RWPE2 (cell line): ENCODE measurements around the gene TIMM44.
A peak's percentile ranks its signal among the peaks of the same experiment; 100 is the strongest.

ENCODE experiments used
- ATAC-seq: fragments of 200-7000 bp; cut with Tn5 transposase; 3 replicates; pipeline ENCODE4 v1.9.1; 2021; ENCODE audit warnings: low read depth
- DNase-seq: peaks from one replicate; pipeline ENCODE4 v3.0.0-alpha.2; 2020; ENCODE audit warnings: low spot score
- H3K27ac ChIP-seq: fragments of 450-650 bp; 2 replicates; pipeline ENCODE4 v1.5.1; 2017; ENCODE audit warnings: mild to moderate bottlenecking; ENCODE audit not compliant: poor library complexity, severe bottlenecking
- H3K27me3 ChIP-seq: fragments of 250-450 bp; sonication (Bioruptor Pico); 2 replicates; pipeline ENCODE4 v1.5.1; 2021; ENCODE audit warnings: mild to moderate bottlenecking, moderate library complexity; ENCODE audit not compliant: insufficient read depth, poor library complexity, severe bottlenecking
- H3K36me3 ChIP-seq: fragments of 250-450 bp; sonication (Bioruptor Pico); 2 replicates; pipeline ENCODE4 v1.5.1; 2020; ENCODE audit warnings: low read depth, mild to moderate bottlenecking, moderate library complexity
- H3K4me1 ChIP-seq: fragments of 250-450 bp; sonication (Bioruptor Pico); 2 replicates; pipeline ENCODE4 v1.5.1; 2021; ENCODE audit warnings: mild to moderate bottlenecking, moderate library complexity; ENCODE audit not compliant: insufficient read depth, poor library complexity, severe bottlenecking
- H3K4me3 ChIP-seq: fragments of 250-450 bp; sonication (Bioruptor Pico); 2 replicates; pipeline ENCODE4 v1.5.1; 2021; ENCODE audit warnings: mild to moderate bottlenecking, moderate library complexity; ENCODE audit not compliant: severe bottlenecking
- H3K9me3 ChIP-seq: fragments of 250-450 bp; sonication (Bioruptor Pico); 2 replicates; pipeline ENCODE4 v1.5.1; 2021; ENCODE audit warnings: mild to moderate bottlenecking, moderate library complexity; ENCODE audit not compliant: severe bottlenecking
- TF ChIP-seq, protein P1 (sequence below): fragments of 450-650 bp; IDR thresholded peaks from one replicate; pipeline ENCODE4 v1.5.1; 2017; ENCODE audit warnings: mild to moderate bottlenecking, moderate library complexity; ENCODE audit not compliant: poor library complexity, severe bottlenecking

TIMM44 gene

DNA sequence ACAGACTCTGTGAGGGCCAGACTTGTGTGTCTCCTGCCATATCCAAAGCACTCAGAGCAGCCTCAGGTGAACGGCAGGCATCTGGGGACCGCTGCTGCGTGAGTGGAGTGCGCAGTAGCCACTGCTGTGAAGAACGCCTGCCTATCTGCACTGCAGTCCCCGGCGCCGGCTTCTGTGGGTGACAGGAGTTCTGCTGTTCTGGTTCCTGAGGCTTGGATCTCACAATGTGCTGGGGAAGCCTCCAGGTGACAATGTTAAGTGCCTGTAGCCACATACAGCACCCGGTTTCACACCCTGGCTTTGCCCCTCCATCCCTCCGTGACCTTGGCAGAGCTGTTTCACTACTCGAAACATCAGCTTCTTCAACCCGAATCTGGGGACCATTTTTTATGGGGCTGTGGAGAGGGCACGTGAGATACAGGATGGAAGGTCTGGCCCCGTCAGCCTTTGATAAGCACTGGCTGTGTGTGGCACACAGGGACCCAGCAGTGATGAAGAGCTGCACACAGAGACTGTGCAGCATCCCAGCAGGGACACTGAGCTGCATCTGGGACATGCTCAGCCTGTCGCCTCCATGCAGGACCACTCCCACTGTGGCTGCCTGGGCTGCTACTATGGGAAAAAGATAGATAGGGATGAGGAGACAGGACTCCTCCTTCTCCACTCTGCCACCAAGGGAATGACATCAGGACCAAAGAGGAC is 33.7 kb upstream of the TIMM44 start:
- Histone ChIP-seq H3K27ac (no peak overlapping the region), H3K36me3 (peaks cover 58% of the 10 kb centered on the region), H3K27me3 (no peaks in the 10 kb centered on the region), H3K4me3 (no peak overlapping the region), H3K4me1 (no peaks in the 10 kb centered on the region), H3K9me3 (no peaks in the 10 kb centered on the region)
- TF ChIP-seq, protein P1, sequence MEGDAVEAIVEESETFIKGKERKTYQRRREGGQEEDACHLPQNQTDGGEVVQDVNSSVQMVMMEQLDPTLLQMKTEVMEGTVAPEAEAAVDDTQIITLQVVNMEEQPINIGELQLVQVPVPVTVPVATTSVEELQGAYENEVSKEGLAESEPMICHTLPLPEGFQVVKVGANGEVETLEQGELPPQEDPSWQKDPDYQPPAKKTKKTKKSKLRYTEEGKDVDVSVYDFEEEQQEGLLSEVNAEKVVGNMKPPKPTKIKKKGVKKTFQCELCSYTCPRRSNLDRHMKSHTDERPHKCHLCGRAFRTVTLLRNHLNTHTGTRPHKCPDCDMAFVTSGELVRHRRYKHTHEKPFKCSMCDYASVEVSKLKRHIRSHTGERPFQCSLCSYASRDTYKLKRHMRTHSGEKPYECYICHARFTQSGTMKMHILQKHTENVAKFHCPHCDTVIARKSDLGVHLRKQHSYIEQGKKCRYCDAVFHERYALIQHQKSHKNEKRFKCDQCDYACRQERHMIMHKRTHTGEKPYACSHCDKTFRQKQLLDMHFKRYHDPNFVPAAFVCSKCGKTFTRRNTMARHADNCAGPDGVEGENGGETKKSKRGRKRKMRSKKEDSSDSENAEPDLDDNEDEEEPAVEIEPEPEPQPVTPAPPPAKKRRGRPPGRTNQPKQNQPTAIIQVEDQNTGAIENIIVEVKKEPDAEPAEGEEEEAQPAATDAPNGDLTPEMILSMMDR: no peak
- ATAC-seq (no peak), DNase-seq (peak; percentile 51)

DNA sequence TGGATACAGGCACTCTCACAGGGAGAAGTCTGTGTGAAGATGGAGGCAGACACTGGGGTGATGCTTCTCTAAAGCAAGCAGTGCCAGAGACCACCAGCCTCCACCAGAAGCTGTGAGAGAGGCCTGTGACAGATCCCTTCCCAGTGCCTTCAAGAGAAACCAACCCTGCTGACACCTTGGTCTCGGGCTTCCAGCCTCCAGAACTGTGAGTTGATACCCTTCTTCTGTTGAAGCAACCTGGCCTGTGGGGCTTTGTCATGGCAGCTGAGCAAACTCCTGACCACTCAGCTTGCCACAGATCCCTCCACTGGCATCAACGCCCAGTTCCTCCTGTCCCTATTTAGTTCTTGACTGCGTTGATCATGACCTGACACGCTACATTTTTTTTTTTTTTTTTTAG is 33.0 kb upstream of the TIMM44 start:
- no peaks in the 10 kb centered on the region for H3K27me3 ChIP-seq
- H3K4me3 ChIP-seq: no peak overlapping the region
- H3K27ac ChIP-seq: no peak overlapping the region
- no peaks in the 10 kb centered on the region for H3K9me3 ChIP-seq
- TF ChIP-seq, protein P1: no peak
- no peaks in the 10 kb centered on the region for H3K4me1 ChIP-seq
- DNase-seq (no peak), ATAC-seq (no peak)
- peaks cover 57% of the 10 kb centered on the region for H3K36me3 ChIP-seq

- Histone ChIP-seq H3K4me1 (no peaks in the 10 kb centered on the region), H3K27ac (no peak overlapping the region), H3K27me3 (no peaks in the 10 kb centered on the region), H3K36me3 (peaks cover 58% of the 10 kb centered on the region), H3K4me3 (no peak overlapping the region), H3K9me3 (no peaks in the 10 kb centered on the region)
- DNase-seq: no peak
- no peak for ATAC-seq
- TF ChIP-seq, protein P1: no peak
Observed at GRCh38 chr19:7975037-7975436, 31.6 kb upstream of the TIMM44 start.

GRCh38 chr19:7973883-7974282 is 30.4 kb upstream of the TIMM44 start:
- Histone ChIP-seq H3K4me3 (no peak overlapping the region), H3K27ac (no peak overlapping the region), H3K4me1 (no peaks in the 10 kb centered on the region), H3K9me3 (no peaks in the 10 kb centered on the region), H3K36me3 (peaks cover 52% of the 10 kb centered on the region), H3K27me3 (no peaks in the 10 kb centered on the region)
- ATAC-seq (no peak), DNase-seq (no peak)
- TF ChIP-seq, protein P1: no peak
